ENCODE data around the gene TRAPPC2L.

DNA sequence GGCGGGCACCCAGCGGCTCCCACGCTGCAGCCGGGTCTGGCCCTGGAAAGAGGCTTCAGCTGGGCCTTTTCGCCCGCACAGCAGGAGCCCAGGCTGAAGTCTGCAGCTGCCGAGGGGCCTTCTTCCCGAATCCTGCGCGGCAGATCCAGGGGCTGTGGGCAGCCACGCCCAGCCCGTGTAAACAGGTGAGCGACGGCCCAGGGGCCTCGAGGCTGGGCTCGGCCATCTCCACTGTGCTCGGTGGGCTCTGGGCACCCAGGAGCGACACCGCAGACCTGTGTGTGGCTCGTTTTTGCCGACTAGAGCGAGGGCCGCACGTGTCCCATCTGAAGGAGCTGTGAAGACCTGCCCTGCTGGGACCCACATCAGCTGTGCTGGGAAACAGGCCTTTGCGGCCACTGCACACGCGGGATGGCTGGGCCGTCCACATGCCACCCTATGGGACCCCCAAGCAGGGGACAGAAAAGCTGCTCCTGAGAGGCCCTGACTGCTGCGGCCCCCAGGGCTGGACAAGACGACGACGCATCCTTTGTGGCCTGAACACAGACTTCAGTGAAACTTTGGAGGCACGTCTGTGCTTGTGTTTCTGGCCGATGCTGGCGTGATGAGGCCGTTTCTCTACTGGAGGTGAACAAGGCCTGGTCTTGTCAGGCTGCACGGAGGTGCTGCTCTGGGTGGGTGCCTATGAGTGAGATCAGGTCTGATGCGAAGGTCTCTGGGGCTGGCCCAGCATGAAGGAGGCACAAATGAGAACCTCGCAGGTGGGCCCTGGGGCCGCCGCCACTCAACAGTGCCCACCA, 40.0 kb upstream of the TRAPPC2L start:
- TF ChIP-seq CTCF (IDR thresholded peaks at IDR 0.05; ENCODE audit: poor library complexity) (no peak), EZH2 (IDR thresholded peaks at IDR 0.05; ENCODE audit: borderline replicate concordance) (no peak)

Data from hepatocyte (in vitro differentiated cells).